ENCODE measurements around the gene ODAD4.

The ODAD4 gene

DNA sequence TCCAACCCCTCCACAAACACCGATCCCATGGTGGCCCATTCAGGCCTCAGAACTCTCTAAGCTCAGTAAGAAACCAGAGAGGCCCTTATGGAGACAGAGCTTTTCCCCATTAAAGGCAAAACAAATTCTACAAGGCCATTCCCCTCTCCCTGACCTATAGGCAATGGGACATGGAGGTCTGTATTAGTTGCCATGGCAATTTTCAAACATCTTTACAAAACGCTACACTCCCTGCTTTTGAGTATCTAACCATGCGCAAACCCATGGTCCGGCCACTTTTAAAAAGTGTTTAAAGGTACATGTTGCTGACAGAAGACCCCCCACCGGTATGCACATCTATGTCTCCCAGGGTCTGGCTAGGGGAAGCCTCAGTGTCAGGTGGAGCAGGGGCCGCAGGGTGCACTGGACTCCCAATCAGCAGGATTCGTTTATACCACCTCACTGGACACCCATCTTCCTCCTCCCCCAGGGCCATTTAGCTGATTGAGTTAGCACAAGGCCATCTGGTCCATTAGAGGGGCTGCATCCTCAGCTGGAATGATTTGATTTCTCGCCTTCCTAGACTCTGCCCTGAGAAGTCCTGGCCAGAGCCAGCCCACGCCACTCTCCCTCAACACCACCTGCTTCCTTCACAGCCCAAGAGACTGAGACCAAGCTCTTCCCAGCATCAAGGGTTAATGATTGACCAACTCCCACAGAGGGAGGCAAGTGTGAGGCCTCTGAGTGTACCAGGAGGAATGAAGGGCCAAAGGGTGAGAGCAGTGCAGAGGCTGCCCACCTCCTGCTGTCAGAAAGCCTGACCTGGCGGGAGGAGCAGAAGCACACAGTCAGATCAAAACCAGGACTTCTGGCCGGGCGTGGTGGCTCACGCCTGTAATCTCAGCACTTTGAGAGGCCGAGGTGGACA lies 22.5 kb upstream of the ODAD4 start:
- H3K4me3 ChIP-seq, result no peak overlapping the region
- H3K4me2 ChIP-seq, result no peak overlapping the region
- peaks cover 96 to 98% (median 97%) of the 10 kb centered on the region in 11 experiments for H3K36me3 ChIP-seq
- H3K9me3 ChIP-seq (replicated peaks in 1 of 11), result no peaks in the 10 kb centered on the region
- no peaks in the 10 kb centered on the region for H3K27me3 ChIP-seq
- no peak overlapping the region for H3K27ac ChIP-seq
- H3K9ac ChIP-seq, result no peak overlapping the region
- no peaks in the 10 kb centered on the region for H3K4me1 ChIP-seq
- TF ChIP-seq Cebpa-rat (IDR thresholded peaks at IDR 0.05), result no peak
- H4K20me1 ChIP-seq, result peaks cover 9 to 95% (median 80%) of the 10 kb centered on the region in 11 experiments; a peak in 21 of 22 replicates

DNA sequence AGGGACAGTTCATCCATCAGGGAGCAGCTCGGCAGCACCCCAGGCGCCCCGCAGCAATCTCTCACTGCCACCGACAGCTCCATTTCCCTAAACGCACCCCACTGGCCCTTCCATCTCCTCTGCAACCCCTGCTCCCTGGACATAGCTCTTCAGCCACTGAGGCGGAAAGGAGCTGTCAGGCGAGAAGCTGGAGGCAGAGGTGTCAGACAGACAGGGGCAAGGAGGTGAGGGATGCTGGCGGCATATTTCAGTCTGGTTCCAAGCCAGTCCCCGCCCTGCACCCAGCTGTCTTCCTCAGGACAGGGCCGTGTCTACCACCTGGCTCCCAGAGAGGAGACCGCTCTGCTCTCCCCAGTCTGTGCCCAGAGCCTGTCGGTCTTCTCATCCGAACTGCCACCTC lies 21.3 kb upstream of the ODAD4 start:
- peaks cover 0 to 8% (median 4%) of the 10 kb centered on the region in 10 experiments; a peak in 14 of 20 replicates for H3K4me1 ChIP-seq
- H3K9ac ChIP-seq, result no peak overlapping the region
- no peak overlapping the region for H3K27ac ChIP-seq
- peaks cover 99 to 100% (median 99%) of the 10 kb centered on the region in 11 experiments for H3K36me3 ChIP-seq
- H3K4me3 ChIP-seq, result no peak overlapping the region
- no peak overlapping the region for H3K4me2 ChIP-seq
- no peaks in the 10 kb centered on the region for H3K9me3 ChIP-seq (replicated peaks in 1 of 11)
- peaks cover 21 to 99% (median 92%) of the 10 kb centered on the region in 11 experiments; a peak in 21 of 22 replicates for H4K20me1 ChIP-seq
- no peaks in the 10 kb centered on the region for H3K27me3 ChIP-seq
- TF ChIP-seq Cebpa-rat (IDR thresholded peaks at IDR 0.05), result no peak

DNA sequence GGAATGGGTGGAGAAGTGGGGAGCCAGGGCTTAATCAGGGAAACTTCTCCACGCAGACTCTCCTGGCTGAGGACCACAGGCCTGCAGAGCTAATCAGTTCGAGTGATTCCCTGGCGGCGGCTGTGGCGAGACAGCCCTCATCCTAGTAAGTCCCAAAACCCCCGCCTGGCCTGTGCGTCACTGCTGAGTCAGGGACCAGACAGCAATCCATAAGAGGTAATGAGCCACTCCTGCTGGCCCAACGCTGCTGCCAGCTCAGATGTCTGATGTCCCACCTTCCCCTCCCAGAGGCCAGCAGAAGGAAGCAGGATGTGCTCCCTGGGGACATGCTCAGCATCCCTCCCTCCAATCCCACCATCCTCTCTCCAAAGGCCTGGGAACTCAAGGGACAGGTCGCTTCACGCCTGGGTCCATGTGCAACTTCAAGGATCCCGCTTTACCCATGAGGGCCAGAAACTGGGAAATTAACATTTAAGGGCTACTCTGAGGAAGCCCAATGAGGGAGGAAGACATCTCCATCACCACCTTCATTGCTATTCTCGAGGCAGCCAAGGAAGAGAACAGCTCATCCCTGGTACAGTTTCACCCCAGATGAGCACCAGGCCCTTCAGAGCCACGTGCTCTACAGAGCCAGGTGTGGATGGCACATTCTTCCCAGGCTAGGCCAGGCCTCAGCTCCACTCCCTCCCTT lies 19.6 kb upstream of the ODAD4 start:
- Histone ChIP-seq H3K4me3 (no peak overlapping the region), H4K20me1 (peaks cover 38 to 100% (median 99%) of the 10 kb centered on the region in 11 experiments; a peak in 21 of 22 replicates), H3K9me3 (replicated peaks in 1 of 11) (no peaks in the 10 kb centered on the region), H3K9ac (0 out of 22 replicates have a peak overlapping the region, but pooled peaks of 1 of the 11 experiments have one; percentile 20), H3K4me1 (peaks cover 17 to 25% (median 21%) of the 10 kb centered on the region in 10 experiments; a peak in 19 of 20 replicates), H3K27ac (no peak overlapping the region), H3K27me3 (no peaks in the 10 kb centered on the region), H3K36me3 (peaks cover 87 to 100% (median 98%) of the 10 kb centered on the region in 11 experiments), H3K4me2 (no peak overlapping the region)
- no peak for TF ChIP-seq Cebpa-rat (IDR thresholded peaks at IDR 0.05)

GRCh38 chr17:41912925-41913324 lies 17.5 kb upstream of the ODAD4 start:
- Histone ChIP-seq H3K36me3 (peaks cover 66 to 91% (median 83%) of the 10 kb centered on the region in 11 experiments), H3K4me2 (no peak overlapping the region)
- no peak for TF ChIP-seq Cebpa-rat (IDR thresholded peaks at IDR 0.05)

GRCh38 chr17:41913798-41914197 lies 16.6 kb upstream of the ODAD4 start:
- H3K9me3 ChIP-seq (replicated peaks in 1 of 11), result no peaks in the 10 kb centered on the region
- H3K4me3 ChIP-seq, result no peak overlapping the region
- H3K27ac ChIP-seq, result no peak overlapping the region
- peaks cover 47 to 98% (median 95%) of the 10 kb centered on the region in 11 experiments; a peak in 21 of 22 replicates for H4K20me1 ChIP-seq
- peaks cover 57 to 82% (median 75%) of the 10 kb centered on the region in 11 experiments for H3K36me3 ChIP-seq
- peaks cover 36 to 44% (median 41%) of the 10 kb centered on the region in 10 experiments for H3K4me1 ChIP-seq
- no peaks in the 10 kb centered on the region for H3K27me3 ChIP-seq
- H3K9ac ChIP-seq, result peak overlapping the region in 3 of 11 experiments; percentile 0 to 33 (median 14); a peak in 2 of 22 replicates
- TF ChIP-seq Cebpa-rat (IDR thresholded peaks at IDR 0.05), result no peak
- peak overlapping the region in 2 of 11 experiments; percentile 92 to 94; a peak in 4 of 22 replicates for H3K4me2 ChIP-seq

More at GRCh38 chr17:41912925-41913324, 17.5 kb upstream of the ODAD4 start:
- Histone ChIP-seq H3K4me3 (no peak overlapping the region), H3K27me3 (no peaks in the 10 kb centered on the region), H3K4me1 (peaks cover 36 to 44% (median 41%) of the 10 kb centered on the region in 10 experiments), H3K9me3 (replicated peaks in 1 of 11) (no peaks in the 10 kb centered on the region), H4K20me1 (peaks cover 47 to 100% (median 100%) of the 10 kb centered on the region in 11 experiments; a peak in 21 of 22 replicates), H3K9ac (no peak overlapping the region; a peak in 1 of 22 replicates), H3K27ac (no peak overlapping the region)

GRCh38 chr17:41914358-41914766 lies 16.1 kb upstream of the ODAD4 start:
- H3K9ac ChIP-seq, result peak overlapping the region in 6 of 11 experiments; percentile 10 to 33 (median 21); a peak in 10 of 22 replicates
- no peak overlapping the region for H3K4me3 ChIP-seq
- peaks cover 37 to 46% (median 43%) of the 10 kb centered on the region in 10 experiments for H3K4me1 ChIP-seq
- no peaks in the 10 kb centered on the region for H3K9me3 ChIP-seq (replicated peaks in 1 of 11)
- H3K27me3 ChIP-seq, result no peaks in the 10 kb centered on the region
- peaks cover 47 to 92% (median 89%) of the 10 kb centered on the region in 11 experiments; a peak in 21 of 22 replicates for H4K20me1 ChIP-seq
- H3K36me3 ChIP-seq, result peaks cover 51 to 76% (median 69%) of the 10 kb centered on the region in 11 experiments
- TF ChIP-seq Cebpa-rat (IDR thresholded peaks at IDR 0.05), result no peak
- H3K27ac ChIP-seq, result no peak overlapping the region; a peak in 1 of 22 replicates
- peak overlapping the region; percentile 11 to 97 (median 94); a peak in 17 of 22 replicates for H3K4me2 ChIP-seq

GRCh38 chr17:41915020-41915419 lies 15.4 kb upstream of the ODAD4 start:
- TF ChIP-seq Cebpa-rat (IDR thresholded peaks at IDR 0.05), result no peak
- peak overlapping the region in 5 of 11 experiments; percentile 8 to 33 (median 24); a peak in 4 of 22 replicates for H3K9ac ChIP-seq
- no peaks in the 10 kb centered on the region for H3K27me3 ChIP-seq
- H3K36me3 ChIP-seq, result peaks cover 45 to 70% (median 62%) of the 10 kb centered on the region in 11 experiments
- H4K20me1 ChIP-seq, result peaks cover 47 to 86% (median 83%) of the 10 kb centered on the region in 11 experiments; a peak in 21 of 22 replicates
- H3K27ac ChIP-seq, result no peak overlapping the region; a peak in 1 of 22 replicates
- H3K4me2 ChIP-seq, result peak overlapping the region; percentile 11 to 97 (median 94); a peak in 20 of 22 replicates
- H3K4me1 ChIP-seq, result peaks cover 44 to 52% (median 49%) of the 10 kb centered on the region in 10 experiments
- H3K9me3 ChIP-seq (replicated peaks in 1 of 11), result no peaks in the 10 kb centered on the region
- no peak overlapping the region for H3K4me3 ChIP-seq

DNA sequence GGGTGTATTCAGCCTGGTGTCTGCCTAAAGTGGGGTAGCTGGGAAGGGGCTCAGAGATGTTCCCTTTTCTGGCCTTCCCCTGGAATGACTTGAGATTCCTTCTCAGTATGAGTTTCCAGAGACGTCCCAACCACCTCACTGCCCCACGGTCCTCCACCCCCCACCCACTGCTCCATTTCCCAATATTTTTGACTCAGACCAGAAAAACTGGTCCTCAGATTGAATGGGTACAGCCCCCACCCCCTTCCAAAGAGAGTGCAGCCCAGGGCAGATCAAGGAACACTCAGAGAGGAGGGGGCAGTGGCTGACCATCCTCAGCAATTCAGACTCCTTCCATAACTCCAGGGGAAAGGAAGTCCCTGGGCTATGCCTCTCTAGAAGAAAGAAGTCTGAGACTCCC lies 14.9 kb upstream of the ODAD4 start:
- H3K27me3 ChIP-seq, result no peaks in the 10 kb centered on the region
- no peak for TF ChIP-seq Cebpa-rat (IDR thresholded peaks at IDR 0.05)
- no peaks in the 10 kb centered on the region for H3K9me3 ChIP-seq (replicated peaks in 1 of 11)
- H3K36me3 ChIP-seq, result peaks cover 39 to 64% (median 57%) of the 10 kb centered on the region in 11 experiments
- H3K27ac ChIP-seq, result no peak overlapping the region
- H4K20me1 ChIP-seq, result peaks cover 47 to 80% (median 77%) of the 10 kb centered on the region in 11 experiments; a peak in 21 of 22 replicates
- peaks cover 45 to 58% (median 55%) of the 10 kb centered on the region in 10 experiments for H3K4me1 ChIP-seq
- peak overlapping the region in 10 of 11 experiments; percentile 90 to 97 (median 94); a peak in 20 of 22 replicates for H3K4me2 ChIP-seq
- peak overlapping the region in 6 of 11 experiments; percentile 2 to 26 (median 9); a peak in 3 of 22 replicates for H3K9ac ChIP-seq
- H3K4me3 ChIP-seq, result no peak overlapping the region

Measured in BLaER1 treated with 17β-estradiol and CSF1 and Interleukin-3, amounts not matched to agents 10 nM and 100 nM (cell line).